ENCODE measurements around the gene GPM6B.
"Not testable (repeated sequence)": the region's sequence is repeated elsewhere in the genome, so short reads cannot be mapped to it uniquely, and the experiment has no call there.

GPM6B gene

GRCh38 chrX:13741695-13742094 lies 75.2 kb downstream of the GPM6B start:
- Histone ChIP-seq H3K9ac (ENCODE audit: low read length in 5 of 5) (no peak overlapping the region), H3K27ac (ENCODE audit: low read depth, low read length) (no peak overlapping the region), H3K9me3 (ENCODE audit: control insufficient read depth in 5 of 5, low read length in 5 of 5) (no peaks in the 10 kb centered on the region), H3K4me3 (ENCODE audit: low read depth in 1 of 5, low read length in 5 of 5) (no peak overlapping the region), H3K4me1 (ENCODE audit: control insufficient read depth in 5 of 5, insufficient read depth in 5 of 5, low read length in 5 of 5) (no peaks in the 10 kb centered on the region), H3K27me3 (ENCODE audit: control insufficient read depth in 5 of 5, insufficient read depth in 4 of 5, low read length in 5 of 5) (peaks cover 0 to 2% (median 0%) of the 10 kb centered on the region in 5 donors), H3K36me3 (ENCODE audit: control insufficient read depth in 5 of 5, insufficient read depth in 5 of 5, low read length in 5 of 5) (peaks cover 0 to 16% (median 7%) of the 10 kb centered on the region in 5 donors)

- Histone ChIP-seq H3K4me3 (ENCODE audit: low read depth in 1 of 5, low read length in 5 of 5) (peak within 1 kb of the TSS; percentile 71 to 91 (median 80)), H3K36me3 (ENCODE audit: control insufficient read depth in 5 of 5, insufficient read depth in 5 of 5, low read length in 5 of 5) (no peaks in the 10 kb centered on the region), H3K27ac (ENCODE audit: low read depth, low read length) (peak within 1 kb of the TSS; percentile 68), H3K9ac (ENCODE audit: low read length in 5 of 5) (peak within 1 kb of the TSS; percentile 58 to 87 (median 78)), H3K9me3 (ENCODE audit: control insufficient read depth in 5 of 5, low read length in 5 of 5) (peaks cover 0 to 4% (median 0%) of the 10 kb centered on the region in 5 donors), H3K4me1 (ENCODE audit: control insufficient read depth in 5 of 5, insufficient read depth in 5 of 5, low read length in 5 of 5) (peaks cover 0 to 23% (median 20%) of the 10 kb centered on the region in 5 donors), H3K27me3 (ENCODE audit: control insufficient read depth in 5 of 5, insufficient read depth in 4 of 5, low read length in 5 of 5) (peaks cover 0 to 14% (median 0%) of the 10 kb centered on the region in 5 donors)
Measured at GRCh38 chrX:13734278-13735172, 82.4 kb downstream of the GPM6B start, which contains the start of the genes OFD1 and TRAPPC2. OFD1 (plus strand) TSS chrX:13734748; CDS start chrX:13735072, 324 bp downstream. TRAPPC2 (minus strand) TSS chrX:13734620; CDS start chrX:13719963, 14,657 bp downstream.

- Histone ChIP-seq H3K27me3 (ENCODE audit: control insufficient read depth in 5 of 5, insufficient read depth in 4 of 5, low read length in 5 of 5) (peaks cover 0 to 14% (median 0%) of the 10 kb centered on the region in 5 donors), H3K9ac (ENCODE audit: low read length in 5 of 5) (peak overlapping the region in 2 of 5 donors; percentile 75 to 78), H3K9me3 (ENCODE audit: control insufficient read depth in 5 of 5, low read length in 5 of 5) (peaks cover 0 to 4% (median 0%) of the 10 kb centered on the region in 5 donors), H3K4me3 (ENCODE audit: low read depth in 1 of 5, low read length in 5 of 5) (peak overlapping the region; percentile 71 to 91 (median 80)), H3K27ac (ENCODE audit: low read depth, low read length) (peak overlapping the region; percentile 68), H3K4me1 (ENCODE audit: control insufficient read depth in 5 of 5, insufficient read depth in 5 of 5, low read length in 5 of 5) (peaks cover 0 to 23% (median 20%) of the 10 kb centered on the region in 5 donors), H3K36me3 (ENCODE audit: control insufficient read depth in 5 of 5, insufficient read depth in 5 of 5, low read length in 5 of 5) (no peaks in the 10 kb centered on the region)
Measured at GRCh38 chrX:13733506-13733905, 83.4 kb downstream of the GPM6B start.

- no peak overlapping the region for H3K4me3 ChIP-seq (ENCODE audit: low read depth in 1 of 5, low read length in 5 of 5)
- H3K27me3 ChIP-seq (ENCODE audit: control insufficient read depth in 5 of 5, insufficient read depth in 4 of 5, low read length in 5 of 5), result peaks cover 0 to 14% (median 0%) of the 10 kb centered on the region in 5 donors
Measured at GRCh38 chrX:13732246-13733067, 84.4 kb downstream of the GPM6B start.

GRCh38 chrX:13730523-13730922 lies 86.4 kb downstream of the GPM6B start:
- peaks cover 0 to 14% (median 0%) of the 10 kb centered on the region in 5 donors for H3K27me3 ChIP-seq (ENCODE audit: control insufficient read depth in 5 of 5, insufficient read depth in 4 of 5, low read length in 5 of 5)
- H3K36me3 ChIP-seq (ENCODE audit: control insufficient read depth in 5 of 5, insufficient read depth in 5 of 5, low read length in 5 of 5); H3K9me3 ChIP-seq (ENCODE audit: control insufficient read depth in 5 of 5, low read length in 5 of 5); H3K9ac ChIP-seq (ENCODE audit: low read length in 5 of 5); H3K27ac ChIP-seq (ENCODE audit: low read depth, low read length); H3K4me3 ChIP-seq (ENCODE audit: low read depth in 1 of 5, low read length in 5 of 5): not testable (repeated sequence)
- H3K4me1 ChIP-seq (ENCODE audit: control insufficient read depth in 5 of 5, insufficient read depth in 5 of 5, low read length in 5 of 5), result peaks cover 0 to 20% (median 16%) of the 10 kb centered on the region in 5 donors

More at GRCh38 chrX:13732246-13733067, 84.4 kb downstream of the GPM6B start:
- Histone ChIP-seq H3K4me1 (ENCODE audit: control insufficient read depth in 5 of 5, insufficient read depth in 5 of 5, low read length in 5 of 5) (peaks cover 0 to 23% (median 20%) of the 10 kb centered on the region in 5 donors), H3K27ac (ENCODE audit: low read depth, low read length) (no peak overlapping the region), H3K9ac (ENCODE audit: low read length in 5 of 5) (no peak overlapping the region), H3K36me3 (ENCODE audit: control insufficient read depth in 5 of 5, insufficient read depth in 5 of 5, low read length in 5 of 5) (no peaks in the 10 kb centered on the region), H3K9me3 (ENCODE audit: control insufficient read depth in 5 of 5, low read length in 5 of 5) (peaks cover 0 to 4% (median 0%) of the 10 kb centered on the region in 5 donors)

GRCh38 chrX:13726583-13726982 lies 90.3 kb downstream of the GPM6B start:
- not testable (repeated sequence) for H3K4me3 ChIP-seq (ENCODE audit: low read depth in 1 of 5, low read length in 5 of 5); H3K27me3 ChIP-seq (ENCODE audit: control insufficient read depth in 5 of 5, insufficient read depth in 4 of 5, low read length in 5 of 5); H3K9me3 ChIP-seq (ENCODE audit: control insufficient read depth in 5 of 5, low read length in 5 of 5); H3K4me1 ChIP-seq (ENCODE audit: control insufficient read depth in 5 of 5, insufficient read depth in 5 of 5, low read length in 5 of 5); H3K36me3 ChIP-seq (ENCODE audit: control insufficient read depth in 5 of 5, insufficient read depth in 5 of 5, low read length in 5 of 5); H3K27ac ChIP-seq (ENCODE audit: low read depth, low read length); H3K9ac ChIP-seq (ENCODE audit: low read length in 5 of 5)

- not testable (repeated sequence) for H3K27ac ChIP-seq (ENCODE audit: low read depth, low read length); H3K36me3 ChIP-seq (ENCODE audit: control insufficient read depth in 5 of 5, insufficient read depth in 5 of 5, low read length in 5 of 5); H3K9ac ChIP-seq (ENCODE audit: low read length in 5 of 5); H3K27me3 ChIP-seq (ENCODE audit: control insufficient read depth in 5 of 5, insufficient read depth in 4 of 5, low read length in 5 of 5); H3K9me3 ChIP-seq (ENCODE audit: control insufficient read depth in 5 of 5, low read length in 5 of 5); H3K4me3 ChIP-seq (ENCODE audit: low read depth in 1 of 5, low read length in 5 of 5)
- H3K4me1 ChIP-seq (ENCODE audit: control insufficient read depth in 5 of 5, insufficient read depth in 5 of 5, low read length in 5 of 5), result peaks cover 0 to 11% (median 5%) of the 10 kb centered on the region in 5 donors
Measured at GRCh38 chrX:13724878-13725277, 92.0 kb downstream of the GPM6B start.

- no peak overlapping the region for H3K9ac ChIP-seq (ENCODE audit: low read length in 5 of 5)
- H3K9me3 ChIP-seq (ENCODE audit: control insufficient read depth in 5 of 5, low read length in 5 of 5), result no peaks in the 10 kb centered on the region
- H3K27me3 ChIP-seq (ENCODE audit: control insufficient read depth in 5 of 5, insufficient read depth in 4 of 5, low read length in 5 of 5), result peaks cover 0 to 5% (median 0%) of the 10 kb centered on the region in 5 donors
- H3K36me3 ChIP-seq (ENCODE audit: control insufficient read depth in 5 of 5, insufficient read depth in 5 of 5, low read length in 5 of 5), result peaks cover 0 to 5% (median 2%) of the 10 kb centered on the region in 5 donors
- peaks cover 0 to 14% (median 11%) of the 10 kb centered on the region in 5 donors for H3K4me1 ChIP-seq (ENCODE audit: control insufficient read depth in 5 of 5, insufficient read depth in 5 of 5, low read length in 5 of 5)
- H3K4me3 ChIP-seq (ENCODE audit: low read depth in 1 of 5, low read length in 5 of 5), result no peak overlapping the region
- H3K27ac ChIP-seq (ENCODE audit: low read depth, low read length), result no peak overlapping the region
Measured at GRCh38 chrX:13721819-13722519, 94.9 kb downstream of the GPM6B start.

- peaks cover 0 to 5% (median 0%) of the 10 kb centered on the region in 5 donors for H3K27me3 ChIP-seq (ENCODE audit: control insufficient read depth in 5 of 5, insufficient read depth in 4 of 5, low read length in 5 of 5)
- no peak overlapping the region for H3K27ac ChIP-seq (ENCODE audit: low read depth, low read length)
- no peak overlapping the region for H3K9ac ChIP-seq (ENCODE audit: low read length in 5 of 5)
Measured at GRCh38 chrX:13721371-13721770, 95.5 kb downstream of the GPM6B start.

More at GRCh38 chrX:13721371-13721770, 95.5 kb downstream of the GPM6B start:
- Histone ChIP-seq H3K4me1 (ENCODE audit: control insufficient read depth in 5 of 5, insufficient read depth in 5 of 5, low read length in 5 of 5) (peaks cover 0 to 14% (median 11%) of the 10 kb centered on the region in 5 donors), H3K9me3 (ENCODE audit: control insufficient read depth in 5 of 5, low read length in 5 of 5) (no peaks in the 10 kb centered on the region), H3K4me3 (ENCODE audit: low read depth in 1 of 5, low read length in 5 of 5) (no peak overlapping the region), H3K36me3 (ENCODE audit: control insufficient read depth in 5 of 5, insufficient read depth in 5 of 5, low read length in 5 of 5) (peaks cover 2 to 5% (median 3%) of the 10 kb centered on the region in 5 donors)
